HepG2 (cell line): ENCODE results near the gene CAPN15. TPM values are rescaled to one million over a fixed set of nuclear protein-coding genes. Genes with fewer than 3 reads are reported as not detected.
A peak's percentile ranks its signal among the peaks of the same experiment; 100 is the strongest.

Experiments
- ATAC-seq: fragments of 200-7000 bp; cut with Tn5 transposase; 3 replicates; pipeline ENCODE4 v1.9.1; 2020; ENCODE audit warnings: mild to moderate bottlenecking, moderate library complexity
- BruUV-seq: library from RNA; stranded (reverse); fragments of 400-500 nt; replicated peaks from 2 replicates; lab custom pipeline; 2021; lab: Mats Ljungman, UMichigan
- CTCF ChIA-PET: fragments of 300-600 bp; formaldehyde crosslinking; extraction: SDS; loops from one replicate; lab custom pipeline; 2021; ENCODE audit warnings: low total read pairs, inconsistent platforms, low intra/inter-chr PET ratio; lab: Yijun Ruan, JAX
- POLR2A ChIA-PET: fragments of 350-600 bp; sonication (Branson Sonifier 250); formaldehyde crosslinking; loops from one replicate; lab custom pipeline; 2020; ENCODE audit warnings: antibody characterized with exemption, inconsistent platforms; lab: Yijun Ruan, JAX
- DNase-seq: peaks from one replicate; pipeline ENCODE4 v3.0.0-alpha.2; 2015; ENCODE audit warnings: low spot score
- FAIRE-seq: peaks from 3 replicates; lab custom pipeline; 2011; peaks lifted over from hg19 to GRCh38; lab: Jason Lieb, UNC
- H2AFZ ChIP-seq: one replicate; pipeline ENCODE4 v1.6.1; 2011; ENCODE audit warnings: low read length, inconsistent platforms
- H3K27ac ChIP-seq: fragments of 300-600 bp; 3 replicates; pipeline ENCODE4 v1.8.0; 2011; ENCODE audit warnings: mixed run types, mild to moderate bottlenecking, mixed read lengths, low read length, inconsistent platforms; ENCODE audit not compliant: insufficient read depth; ENCODE audit errors: extremely low read length
- H3K27me3 ChIP-seq, 2 experiments: fragments of 200-600 bp in 1 of 2; 2 replicates in 1 of 2; 3 replicates in 1 of 2; pipeline versions ENCODE4 v1.6.0 to v1.8.0; 2011; ENCODE audit warnings: low read length in 2 of 2, mild to moderate bottlenecking in 2 of 2, moderate library complexity in 2 of 2, inconsistent platforms in 1 of 2; ENCODE audit not compliant: insufficient read depth in 2 of 2, control insufficient read depth in 1 of 2
- H3K36me3 ChIP-seq, 2 experiments: fragments of 200-600 bp in 1 of 2; replicated peaks in 1 of 2; 2 replicates in 1 of 2; 3 replicates in 1 of 2; pipeline versions ENCODE4 v1.5.1 to v1.8.0; 2011; ENCODE audit warnings: low read length in 2 of 2, inconsistent platforms in 1 of 2; ENCODE audit not compliant: insufficient read depth in 2 of 2, control insufficient read depth in 1 of 2
- H3K4me1 ChIP-seq: 2 replicates; pipeline ENCODE4 v1.5.1; 2012; ENCODE audit warnings: low read length, inconsistent platforms; ENCODE audit not compliant: insufficient read depth
- H3K4me2 ChIP-seq: 2 replicates; pipeline ENCODE4 v1.6.0; 2011; ENCODE audit warnings: low read depth, low read length, inconsistent platforms
- H3K4me3 ChIP-seq, 3 experiments: fragments of 200-600 bp in 1 of 3; sonication (generic), shearing (Covaris generic) in 1 of 3; replicated peaks in 1 of 3; 2 replicates each; pipeline ENCODE4 v1.5.1; 2011 to 2016; ENCODE audit warnings: low read length in 3 of 3, inconsistent platforms in 2 of 3, low read depth in 2 of 3, mild to moderate bottlenecking in 2 of 3, control low read depth in 1 of 3, mixed read lengths in 1 of 3; ENCODE audit not compliant: insufficient read depth in 1 of 3
- H3K79me2 ChIP-seq: one replicate; pipeline ENCODE4 v1.6.1; 2011; ENCODE audit warnings: low read length, inconsistent platforms; ENCODE audit not compliant: insufficient read depth
- H3K9ac ChIP-seq: 2 replicates; pipeline ENCODE4 v1.6.0; 2011; ENCODE audit warnings: mild to moderate bottlenecking, low read depth, low read length, inconsistent platforms; ENCODE audit not compliant: insufficient read depth
- H3K9me3 ChIP-seq: 2 replicates; pipeline ENCODE4 v1.5.1; 2012; ENCODE audit warnings: mild to moderate bottlenecking, low read length
- H4K20me1 ChIP-seq: 2 replicates; pipeline ENCODE4 v1.6.0; 2011; ENCODE audit warnings: inconsistent platforms, mild to moderate bottlenecking, low read length, moderate library complexity; ENCODE audit not compliant: insufficient read depth
- AGO2 ChIP-seq: fragments of 200-400 bp; formaldehyde crosslinking; optimal IDR thresholded peaks from 2 replicates; pipeline ENCODE3; 2017; ENCODE audit warnings: mild to moderate bottlenecking, low read depth, low read length, moderate library complexity
- REL ChIP-seq: sonication (generic); formaldehyde crosslinking; conservative IDR thresholded peaks from 2 replicates; pipeline ENCODE4 v1.8.0; 2022; ENCODE audit warnings: mild to moderate bottlenecking, missing genetic modification reagents, moderate library complexity
- SOX6 ChIP-seq, 2 experiments: fragments of 450-650 bp in 1 of 2; sonication (generic) in 1 of 2; formaldehyde crosslinking in 1 of 2; IDR thresholded peaks; 2 replicates each; pipeline versions ENCODE4 v1.4.0 to v1.6.1; 2017 to 2020; ENCODE audit warnings: antibody characterized with exemption in 1 of 2, mild to moderate bottlenecking in 1 of 2, missing genetic modification reagents in 1 of 2
- ZBTB38 ChIP-seq: sonication (generic); formaldehyde crosslinking; IDR thresholded peaks from 2 replicates; pipeline ENCODE4 v1.5.1; 2020; ENCODE audit warnings: mild to moderate bottlenecking, missing genetic modification reagents
- ZC3H13 ChIP-seq: sonication (generic); formaldehyde crosslinking; IDR thresholded peaks from 2 replicates; pipeline ENCODE4 v1.8.1; 2023; ENCODE audit warnings: mild to moderate bottlenecking, missing genetic modification reagents, moderate library complexity
- ZNF143 ChIP-seq: sonication (generic); formaldehyde crosslinking; IDR thresholded peaks from 2 replicates; pipeline ENCODE4 v1.4.0; 2020; ENCODE audit warnings: missing genetic modification reagents
- ZNF260 ChIP-seq: sonication (generic); formaldehyde crosslinking; IDR thresholded peaks from 2 replicates; pipeline ENCODE4 v1.4.0; 2020; ENCODE audit warnings: missing genetic modification reagents, low read depth, mild to moderate bottlenecking, borderline replicate concordance
- ZNF614 ChIP-seq: IDR thresholded peaks from 2 replicates; pipeline ENCODE4 v1.6.1; 2018; ENCODE audit warnings: missing biosample characterization, missing genetic modification reagents, inconsistent platforms, borderline replicate concordance
- ZNF678 ChIP-seq: sonication (generic); formaldehyde crosslinking; IDR thresholded peaks from 2 replicates; pipeline ENCODE4 v1.4.0; 2020; ENCODE audit warnings: mild to moderate bottlenecking, missing genetic modification reagents
- WGBS: methylation state at CpG from one replicate; pipeline ENCODE4 v1.1.6; 2017; ENCODE audit warnings: low lambda C conversion rate; 5-methylcytosine and 5-hydroxymethylcytosine counted together
- in situ Hi-C: cut with HindIII; loops from 2 replicates; pipeline ENCODE4 v1.10.0; 2017; ENCODE audit warnings: low pct_unique_long_range_greater_than_20kb; ENCODE audit not compliant: extremely low pct_ligation_motif_present
- intact Hi-C: fragments of 100-400 bp; cut with micrococcal nuclease; formaldehyde crosslinking; loops from one replicate; pipeline ENCODE4 v1.10.0; 2022; ENCODE audit not compliant: unreplicated experiment
- polyA plus RNA-seq, 8 experiments: library from polyadenylated mRNA; depleted of rRNA in 3 of 8; stranded (reverse) in 7 of 8; unstranded in 1 of 8; fragments of >200 nt; fragmentation: Illumina TruSeq in 4 of 8; extraction: Trizol in 4 of 8; gene quantifications; 2 replicates each; pipeline versions ENCODE4 v1.2.1 to v1.2.3, GENCODE V29; 2011 to 2016; ENCODE audit warnings: low read depth in 4 of 8, missing spikeins in 1 of 8, mixed read lengths in 1 of 8; ENCODE audit not compliant: insufficient read depth in 1 of 8
- total RNA-seq, 5 experiments: library from RNA; depleted of rRNA; stranded (reverse); fragments of >200 nt; fragmentation: Illumina TruSeq; extraction: Trizol; gene quantifications; 2 replicates each; pipeline ENCODE4 v1.2.3, GENCODE V29; 2016; ENCODE audit warnings: low read depth in 1 of 5
- TF ChIP-seq, protein P1 (sequence below): sonication (generic); formaldehyde crosslinking; IDR thresholded peaks from 2 replicates; pipeline ENCODE4 v1.5.1; 2020; ENCODE audit warnings: missing genetic modification reagents, mild to moderate bottlenecking, borderline replicate concordance
- TF ChIP-seq, protein P2 (sequence below): sonication (generic); formaldehyde crosslinking; IDR thresholded peaks from 2 replicates; pipeline ENCODE4 v1.4.0; 2020; ENCODE audit warnings: mild to moderate bottlenecking, missing genetic modification reagents
- TF ChIP-seq, protein P3 (sequence below), 2 experiments: sonication (generic) in 1 of 2; formaldehyde crosslinking in 1 of 2; IDR thresholded peaks; 2 replicates each; pipeline versions ENCODE4 v1.4.0 to v1.6.1; 2016 to 2020; ENCODE audit warnings: borderline replicate concordance in 1 of 2, low read depth in 1 of 2, mild to moderate bottlenecking in 1 of 2, missing genetic modification reagents in 1 of 2

Gene CAPN15
- total and polyA plus RNA-seq, 2 of the 13 experiments (the other 11 are each of a cell fraction or from before 2014, with no cell fraction given) = 14.9 to 24.5 TPM

DNA sequence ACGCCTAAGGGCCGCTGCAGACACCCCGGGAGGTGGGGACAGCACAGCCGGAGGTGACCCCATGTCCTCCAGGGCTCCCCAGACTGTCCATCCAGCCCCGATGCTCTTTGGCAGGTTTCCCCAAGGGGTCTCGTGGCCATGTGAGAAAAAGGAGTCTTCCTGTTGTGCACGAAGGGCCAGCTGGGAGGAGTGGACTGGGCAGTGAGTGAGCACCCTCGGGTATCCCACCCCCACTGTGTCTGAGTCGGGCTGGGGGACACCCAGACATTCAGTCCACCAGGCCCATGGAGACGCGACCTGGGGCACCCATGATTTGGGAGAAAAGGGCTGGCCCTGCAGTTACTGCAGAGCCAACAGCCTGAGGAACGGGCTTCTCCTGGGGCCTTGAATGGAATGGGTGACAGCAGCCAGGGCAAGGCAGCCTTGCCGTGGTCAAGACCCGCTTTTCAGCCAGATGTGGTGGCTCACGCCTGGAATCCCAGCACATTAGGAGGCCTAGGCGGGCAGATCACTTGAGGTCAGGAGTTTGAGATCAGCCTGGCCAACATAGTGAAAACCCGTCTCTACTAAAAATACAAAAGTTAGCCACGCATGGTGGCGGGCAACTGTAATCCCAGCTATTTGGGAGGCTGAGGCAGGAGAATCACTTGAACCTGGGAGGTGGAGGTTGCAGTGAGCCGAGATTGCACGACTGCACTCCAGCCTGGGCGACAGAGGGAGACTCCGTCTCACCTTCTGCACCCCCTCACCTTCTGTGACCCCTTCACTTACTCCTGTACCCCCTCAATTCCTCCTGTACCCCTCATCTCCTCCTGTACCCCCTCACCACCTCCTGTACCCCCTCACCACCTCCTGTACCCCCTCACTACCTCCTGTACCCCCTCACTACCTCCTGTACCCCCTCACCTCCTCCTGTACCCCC, 24.1 kb upstream of the CAPN15 start (continued):
- TF ChIP-seq ZC3H13 (CRISPR knock-in tag) (0 out of 2 replicates have a peak, but pooled peaks have one; percentile 67), SOX6 (IDR thresholded peaks at IDR 0.05) (no peak), SOX6 (CRISPR knock-in tag; IDR thresholded peaks at IDR 0.05) (no peak), ZNF678 (CRISPR knock-in tag) (no peak), ZNF614 (CRISPR knock-in tag) (no peak)
- TF ChIP-seq, protein P1, sequence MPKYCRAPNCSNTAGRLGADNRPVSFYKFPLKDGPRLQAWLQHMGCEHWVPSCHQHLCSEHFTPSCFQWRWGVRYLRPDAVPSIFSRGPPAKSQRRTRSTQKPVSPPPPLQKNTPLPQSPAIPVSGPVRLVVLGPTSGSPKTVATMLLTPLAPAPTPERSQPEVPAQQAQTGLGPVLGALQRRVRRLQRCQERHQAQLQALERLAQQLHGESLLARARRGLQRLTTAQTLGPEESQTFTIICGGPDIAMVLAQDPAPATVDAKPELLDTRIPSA (CRISPR knock-in tag) = no peak
- TF ChIP-seq, protein P2, sequence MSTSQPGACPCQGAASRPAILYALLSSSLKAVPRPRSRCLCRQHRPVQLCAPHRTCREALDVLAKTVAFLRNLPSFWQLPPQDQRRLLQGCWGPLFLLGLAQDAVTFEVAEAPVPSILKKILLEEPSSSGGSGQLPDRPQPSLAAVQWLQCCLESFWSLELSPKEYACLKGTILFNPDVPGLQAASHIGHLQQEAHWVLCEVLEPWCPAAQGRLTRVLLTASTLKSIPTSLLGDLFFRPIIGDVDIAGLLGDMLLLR = no peak
- TF ChIP-seq, all 625 proteins: peak for 10

DNA sequence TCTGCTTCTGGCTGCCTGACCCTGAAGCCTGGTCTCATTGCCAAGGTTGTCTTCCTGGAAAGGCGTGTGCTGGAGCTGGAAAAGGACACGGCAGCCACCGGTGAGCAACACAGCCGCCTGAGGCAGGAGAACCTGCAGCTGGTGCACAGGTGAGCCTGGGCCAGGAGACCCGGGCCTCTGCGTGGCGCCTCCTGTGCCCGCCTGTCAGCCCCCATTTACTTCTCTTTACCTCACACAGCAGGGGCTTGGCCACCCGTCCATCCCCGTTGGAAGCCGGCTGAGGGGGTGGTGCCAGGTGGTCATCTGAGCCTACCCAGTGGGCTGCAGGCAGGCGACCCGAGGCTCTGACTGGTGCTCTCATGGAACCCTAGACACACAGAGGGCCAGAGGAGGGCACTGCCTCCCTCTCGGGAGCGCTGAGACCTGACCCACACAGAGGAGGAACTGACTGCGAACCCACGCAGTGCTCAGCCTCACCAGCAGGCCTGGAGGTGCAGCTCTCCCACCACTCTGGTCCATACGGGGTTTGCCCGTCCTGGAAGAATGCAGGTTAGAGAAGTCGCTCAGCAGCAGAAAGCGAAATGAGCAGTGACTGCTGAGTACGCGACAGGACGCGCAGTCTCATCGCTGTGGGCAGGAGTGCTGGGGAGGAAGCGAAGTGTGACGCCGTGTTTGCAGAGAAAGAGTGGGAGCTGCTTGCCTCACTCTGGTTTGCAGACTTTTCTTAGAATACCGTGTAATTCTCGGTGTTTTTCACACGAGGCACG, 21.9 kb upstream of the CAPN15 start:
- Histone ChIP-seq H3K9me3 (no peaks in the 10 kb centered on the region), H3K79me2 (peaks cover 5% of the 10 kb centered on the region), H3K4me3 (no peak overlapping the region), H2AFZ (no peak overlapping the region), H3K4me1 (peaks cover 70% of the 10 kb centered on the region), H3K27me3 (no peaks in the 10 kb centered on the region), H3K9ac (no peak overlapping the region), H3K36me3 (peaks cover 8 to 21% of the 10 kb centered on the region in 2 experiments; a peak in 3 of 5 replicates), H3K4me2 (no peak overlapping the region), H4K20me1 (no peaks in the 10 kb centered on the region), H3K27ac (peak overlapping the region; percentile 32)
- BruUV-seq = no TSS peak
- CTCF ChIA-PET = no interaction called here
- no peak for DNase-seq
- intact Hi-C loops (no loop called here), in situ Hi-C loops (no loop called here)
- POLR2A ChIA-PET = interaction anchor here (0.7 to 0.8 kb wide), 2 partner anchors 28 to 31 kb away, joined by 3 to 4 read pairs; no protein-coding TSS in a partner anchor
- no peak for ATAC-seq
- WGBS = 98% methylated on average over 27 of the region's 33 CpGs
- no peak for FAIRE-seq
- TF ChIP-seq REL (no peak), ZNF143 (CRISPR knock-in tag) (no peak), AGO2 (peak; percentile 84), ZNF260 (no peak), ZBTB38 (peak; percentile 50; the same call in 1 of the 2 replicates)
- TF ChIP-seq, protein P3, sequence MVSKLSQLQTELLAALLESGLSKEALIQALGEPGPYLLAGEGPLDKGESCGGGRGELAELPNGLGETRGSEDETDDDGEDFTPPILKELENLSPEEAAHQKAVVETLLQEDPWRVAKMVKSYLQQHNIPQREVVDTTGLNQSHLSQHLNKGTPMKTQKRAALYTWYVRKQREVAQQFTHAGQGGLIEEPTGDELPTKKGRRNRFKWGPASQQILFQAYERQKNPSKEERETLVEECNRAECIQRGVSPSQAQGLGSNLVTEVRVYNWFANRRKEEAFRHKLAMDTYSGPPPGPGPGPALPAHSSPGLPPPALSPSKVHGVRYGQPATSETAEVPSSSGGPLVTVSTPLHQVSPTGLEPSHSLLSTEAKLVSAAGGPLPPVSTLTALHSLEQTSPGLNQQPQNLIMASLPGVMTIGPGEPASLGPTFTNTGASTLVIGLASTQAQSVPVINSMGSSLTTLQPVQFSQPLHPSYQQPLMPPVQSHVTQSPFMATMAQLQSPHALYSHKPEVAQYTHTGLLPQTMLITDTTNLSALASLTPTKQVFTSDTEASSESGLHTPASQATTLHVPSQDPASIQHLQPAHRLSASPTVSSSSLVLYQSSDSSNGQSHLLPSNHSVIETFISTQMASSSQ (IDR thresholded peaks at IDR 0.05; ENCODE audit: low read depth) = no peak
- TF ChIP-seq, protein P3 (CRISPR knock-in tag; IDR thresholded peaks at IDR 0.05; ENCODE audit: borderline replicate concordance) = 0 out of 2 replicates have a peak, but pooled peaks have one; percentile 32
